Measurements from ENCODE around the gene CD9.
A peak's percentile ranks its signal among the peaks of the same experiment; 100 is the strongest.

Gene CD9

GRCh38 chr12:6250343-6250742, 50.1 kb downstream of the CD9 start:
- DNase-seq, result no peak

DNA sequence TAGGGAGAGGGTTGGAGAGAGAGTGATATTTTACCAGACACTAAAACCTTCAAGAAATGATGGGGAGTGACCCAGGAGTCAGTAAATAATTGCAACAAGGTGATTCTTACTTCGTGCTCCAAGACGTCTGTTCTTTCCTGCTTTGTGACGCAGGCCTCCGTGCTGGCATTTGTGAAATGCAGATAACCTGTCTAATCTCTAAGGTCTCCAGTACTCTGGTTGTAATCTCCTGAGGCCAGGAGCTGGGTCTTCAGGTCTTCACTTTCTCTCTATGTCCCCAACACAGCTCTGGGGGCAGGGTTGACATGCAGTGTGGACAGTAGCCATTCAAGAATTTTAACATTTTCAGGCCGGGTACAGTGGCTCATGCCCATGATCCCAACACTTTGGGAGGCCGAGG, 53.1 kb downstream of the CD9 start:
- DNase-seq, result no peak

GRCh38 chr12:6254491-6254890, 54.3 kb downstream of the CD9 start:
- no peak for DNase-seq

GRCh38 chr12:6257007-6257406, 56.8 kb downstream of the CD9 start:
- no peak for DNase-seq

DNA sequence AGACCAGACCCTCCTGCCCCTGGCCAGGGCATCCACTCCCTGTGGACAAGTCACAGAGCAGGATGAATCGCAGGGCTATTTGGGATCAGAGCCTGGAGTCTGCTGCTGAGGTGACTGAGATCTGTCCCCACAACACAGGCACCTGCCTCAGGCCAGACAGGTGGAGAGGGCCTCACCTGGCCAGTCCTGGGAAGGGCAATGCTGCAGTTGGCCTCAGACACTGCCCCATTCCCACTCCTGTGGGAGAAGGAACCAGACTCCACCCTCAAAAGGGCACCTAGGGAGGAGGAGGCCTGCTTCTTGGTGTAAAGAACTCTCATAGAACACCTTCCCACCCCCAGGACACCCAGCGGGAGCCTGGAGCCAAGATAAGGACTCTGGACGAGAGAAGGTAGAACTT, 62.0 kb downstream of the CD9 start:
- no peak for DNase-seq

DNA sequence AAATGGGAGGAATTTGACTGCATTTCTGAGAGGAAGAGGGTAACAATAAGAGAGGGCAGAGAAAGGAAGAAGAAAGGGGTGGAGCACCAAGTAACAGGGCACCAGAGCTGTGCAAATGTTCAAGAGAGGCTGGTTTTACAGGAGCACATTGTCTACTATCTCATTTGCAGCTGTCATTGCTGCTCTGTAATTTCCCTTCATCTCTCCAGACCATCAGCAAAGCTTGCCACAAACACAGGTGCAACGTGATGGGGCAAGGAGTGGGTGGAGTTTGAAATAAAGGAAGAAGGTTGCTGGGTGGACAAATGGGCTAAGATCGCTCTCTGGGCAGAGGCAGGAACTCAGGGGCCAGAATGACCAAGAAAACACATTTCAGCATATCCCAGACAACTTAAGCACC, 62.4 kb downstream of the CD9 start:
- peak; percentile 46 for DNase-seq

DNA sequence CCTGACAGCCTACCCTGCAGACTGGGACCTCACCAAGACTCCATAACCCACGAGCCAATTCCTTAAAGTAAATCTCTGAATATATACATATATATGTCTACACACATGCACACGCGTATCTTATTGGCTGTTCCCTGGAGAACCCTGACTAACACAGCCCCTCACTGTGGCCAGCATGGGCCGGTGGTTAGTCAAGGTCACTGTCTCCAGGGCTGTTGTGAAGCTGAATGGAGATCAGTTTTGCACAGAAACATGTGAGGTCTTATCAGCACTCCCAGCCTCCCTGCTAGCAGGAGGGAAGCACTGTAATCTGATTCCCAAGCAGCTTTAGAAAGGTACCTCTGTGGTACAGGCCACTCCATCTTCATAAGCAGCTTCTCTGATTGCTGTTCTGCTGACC, 63.7 kb downstream of the CD9 start:
- peak; percentile 70 for DNase-seq

GRCh38 chr12:6264402-6265037, 64.3 kb downstream of the CD9 start:
- DNase-seq, result peak; percentile 70

GRCh38 chr12:6265038-6265405, 64.8 kb downstream of the CD9 start:
- no peak for DNase-seq

- peak; percentile 80 for DNase-seq
These were observed 66.4 kb downstream of the CD9 start for GRCh38 chr12:6266541-6266966.

GRCh38 chr12:6266971-6267721, 66.9 kb downstream of the CD9 start:
- no peak for DNase-seq

- DNase-seq, result no peak
These were observed 68.4 kb downstream of the CD9 start for GRCh38 chr12:6268484-6269157.

DNA sequence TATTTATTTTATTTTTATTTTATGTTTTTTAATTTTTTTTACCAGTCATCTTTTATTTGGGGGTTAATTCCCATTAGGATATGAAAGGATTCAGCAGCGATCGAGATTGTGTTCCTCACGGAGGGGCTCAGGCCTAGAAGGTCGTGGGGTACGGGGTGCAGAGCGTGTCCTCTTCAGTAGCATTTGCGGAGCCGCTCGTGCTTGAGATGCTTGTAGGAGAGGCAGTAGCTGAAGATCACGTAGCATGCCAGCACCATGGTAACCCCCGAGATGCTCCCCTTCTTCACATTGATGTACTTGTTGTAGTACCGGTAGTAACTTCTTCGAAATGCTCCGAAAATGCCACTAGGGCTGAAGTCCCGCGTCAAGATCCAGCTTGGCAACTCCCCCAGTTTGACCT, 69.8 kb downstream of the CD9 start:
- DNase-seq, result no peak

DNA sequence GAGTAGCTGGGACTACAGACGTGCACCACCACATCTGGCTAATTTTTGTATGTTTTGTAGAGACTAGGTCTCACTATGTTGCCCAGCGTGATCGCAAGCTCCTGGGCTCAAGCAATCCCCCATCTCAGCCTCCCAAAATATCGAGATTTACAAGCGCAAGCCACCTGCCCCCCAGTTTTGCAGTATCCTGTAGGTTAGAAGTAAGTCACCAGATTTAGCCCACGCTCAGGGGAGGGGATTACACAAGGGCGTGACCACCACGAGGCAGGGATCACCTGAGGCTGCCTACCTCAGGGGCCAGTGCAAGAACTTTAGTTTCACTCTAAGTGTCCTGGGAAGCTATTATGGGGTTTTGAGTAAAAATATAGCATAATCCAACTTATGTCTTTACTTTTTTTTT, 71.1 kb downstream of the CD9 start:
- no peak for DNase-seq

- no peak for DNase-seq
These were observed 72.4 kb downstream of the CD9 start for GRCh38 chr12:6272300-6273204.

DNA sequence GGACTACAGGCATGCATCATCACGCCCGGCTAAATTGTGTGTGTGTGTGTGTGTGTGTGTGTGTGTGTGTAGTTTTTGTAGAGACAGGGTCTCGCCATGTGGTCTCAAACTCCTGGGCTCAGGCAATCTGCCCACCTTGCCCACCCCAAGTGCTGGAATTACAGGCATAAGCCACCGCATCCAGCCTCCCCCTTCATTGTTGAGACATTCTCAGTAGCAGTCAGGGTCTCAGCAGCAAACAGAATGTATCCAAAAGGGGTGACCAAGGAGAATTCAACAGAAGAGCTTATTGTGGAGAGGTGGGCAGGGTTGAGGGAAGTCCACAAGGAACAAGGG, 73.0 kb downstream of the CD9 start:
- no peak for DNase-seq

GRCh38 chr12:6273541-6274230, 73.5 kb downstream of the CD9 start:
- no peak for DNase-seq

- DNase-seq, result no peak
These were observed 74.3 kb downstream of the CD9 start for GRCh38 chr12:6274231-6275221.

GRCh38 chr12:6275928-6276887, 76.0 kb downstream of the CD9 start:
- no peak for DNase-seq

DNA sequence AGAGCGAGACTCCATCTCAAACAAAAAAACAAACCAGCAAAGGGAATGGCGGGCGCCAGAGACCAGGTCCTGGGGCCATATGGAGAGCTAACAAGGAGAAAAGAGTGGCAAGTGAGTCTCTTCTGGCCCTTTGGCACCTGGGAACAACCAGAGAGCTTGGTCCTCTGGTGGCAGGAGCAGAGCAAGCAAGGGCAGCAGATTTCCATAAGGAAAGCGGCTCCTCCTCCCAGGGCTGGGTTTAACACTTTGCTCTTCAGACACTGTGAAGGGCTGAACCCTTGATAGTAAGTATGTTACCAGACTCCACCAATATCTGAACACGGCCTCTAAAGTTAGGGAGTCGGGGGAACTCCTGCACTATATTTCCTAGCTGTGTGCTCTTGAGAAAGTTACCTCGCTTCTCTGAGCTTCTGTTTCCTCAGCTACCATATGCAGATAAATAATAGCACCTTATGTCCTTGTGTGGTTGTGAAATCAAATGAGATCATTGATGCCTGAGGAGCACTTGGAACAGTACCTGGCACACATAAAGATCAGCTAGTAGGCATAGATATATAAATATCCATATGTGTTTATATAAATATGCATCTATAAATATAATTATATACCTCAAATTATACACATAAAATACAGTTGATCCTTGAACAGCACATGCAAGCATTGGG, 76.9 kb downstream of the CD9 start:
- no peak for DNase-seq

All from NCI-H510A treated with DMSO at 0.1 percent for 48 hours (cell line).